ENCODE data around the gene CDH8.
"Not testable (repeated sequence)": the region's sequence is repeated elsewhere in the genome, so short reads cannot be mapped to it uniquely, and the experiment has no call there.

CDH8 gene

GRCh38 chr16:61858988-61859387 lies 177.2 kb downstream of the CDH8 start:
- DNase-seq, result no peak

GRCh38 chr16:61842666-61843065 lies 193.6 kb downstream of the CDH8 start:
- no peak for DNase-seq

GRCh38 chr16:61836804-61837393 lies 199.3 kb downstream of the CDH8 start:
- no peak for DNase-seq

- no peak for DNase-seq
Observed at GRCh38 chr16:61834082-61834481, 202.2 kb downstream of the CDH8 start.

- no peak for DNase-seq
Observed at GRCh38 chr16:61831351-61831917, 204.8 kb downstream of the CDH8 start.

GRCh38 chr16:61829631-61830030 lies 206.6 kb downstream of the CDH8 start:
- DNase-seq, result no peak

GRCh38 chr16:61823326-61823725 lies 212.9 kb downstream of the CDH8 start:
- DNase-seq, result no peak

GRCh38 chr16:61820820-61821219 lies 215.4 kb downstream of the CDH8 start:
- no peak for DNase-seq

GRCh38 chr16:61820398-61820797 lies 215.8 kb downstream of the CDH8 start:
- no peak for DNase-seq

- DNase-seq, result no peak
Observed at GRCh38 chr16:61818850-61819249, 217.4 kb downstream of the CDH8 start.

- DNase-seq, result no peak
Observed at GRCh38 chr16:61817583-61818278, 218.5 kb downstream of the CDH8 start.

- DNase-seq, result no peak
Observed at GRCh38 chr16:61814726-61815347, 221.4 kb downstream of the CDH8 start.

- DNase-seq, result no peak
Observed at GRCh38 chr16:61813339-61813738, 222.9 kb downstream of the CDH8 start.

GRCh38 chr16:61812251-61812650 lies 224.0 kb downstream of the CDH8 start:
- DNase-seq, result no peak

GRCh38 chr16:61807551-61807950 lies 228.7 kb downstream of the CDH8 start:
- DNase-seq, result no peak

GRCh38 chr16:61801217-61801616 lies 235.0 kb downstream of the CDH8 start:
- not testable (repeated sequence) for DNase-seq

GRCh38 chr16:61798741-61799140 lies 237.5 kb downstream of the CDH8 start:
- no peak for DNase-seq

GRCh38 chr16:61797961-61798507 lies 238.2 kb downstream of the CDH8 start:
- no peak for DNase-seq

- DNase-seq, result no peak
Observed at GRCh38 chr16:61797296-61797795, 238.9 kb downstream of the CDH8 start.

- no peak for DNase-seq
Observed at GRCh38 chr16:61792194-61792909, 243.9 kb downstream of the CDH8 start.

- no peak for DNase-seq
Observed at GRCh38 chr16:61791464-61791863, 244.8 kb downstream of the CDH8 start.

GRCh38 chr16:61781855-61782254 lies 254.4 kb downstream of the CDH8 start:
- not testable (repeated sequence) for DNase-seq

GRCh38 chr16:61780161-61780560 lies 256.1 kb downstream of the CDH8 start:
- DNase-seq, result no peak

Data from T-helper 9 cell (primary cell).